Upper lobe of right lung (tissue), 1 donor: Measurements from ENCODE around the gene BHLHE23. TPM values are rescaled to one million over a fixed set of nuclear protein-coding genes. Genes with fewer than 3 reads are reported as not detected.

Experiments
- ATAC-seq: fragments of 200-7000 bp; cut with Tn5 transposase; one replicate; pipeline ENCODE4 v1.9.1; 2020; ENCODE audit warnings: mild to moderate bottlenecking, moderate library complexity
- DNase-seq: peaks from one replicate; pipeline ENCODE4 v3.0.0-alpha.2; 2020
- H3K27ac ChIP-seq: fragments of 200-600 bp; one replicate; pipeline ENCODE4 v1.8.0; 2022
- H3K27me3 ChIP-seq: fragments of 200-600 bp; one replicate; pipeline ENCODE4 v1.8.0; 2022; ENCODE audit warnings: mild to moderate bottlenecking
- H3K36me3 ChIP-seq: fragments of 200-600 bp; one replicate; pipeline ENCODE4 v1.8.0; 2022
- H3K4me1 ChIP-seq: fragments of 200-600 bp; one replicate; pipeline ENCODE4 v1.8.0; 2022
- H3K4me3 ChIP-seq: fragments of 200-600 bp; one replicate; pipeline ENCODE4 v1.8.0; 2022; ENCODE audit warnings: mild to moderate bottlenecking
- H3K9me3 ChIP-seq: fragments of 200-600 bp; one replicate; pipeline ENCODE4 v1.8.0; 2022
- CTCF ChIP-seq: fragments of 200-600 bp; IDR thresholded peaks from one replicate; pipeline ENCODE4 v1.8.0; 2022; ENCODE audit warnings: antibody characterized with exemption
- intact Hi-C: fragments of 100-400 bp; cut with DNase I; formaldehyde crosslinking; loops from one replicate; pipeline ENCODE4 v1.11.0; 2022
- total RNA-seq: library from RNA; stranded (reverse); fragmentation: NEBNext Ultra II Directional; extraction: Animal tissue kit (Norgen Biotek cat#: 25700); gene quantifications from one replicate; pipeline ENCODE4 v1.2.1, GENCODE V29; 2021
- donor health status: DM: no; HTN: yes; CAD: no; lungs with severe emphysema.

Gene BHLHE23
- total RNA-seq, 1 donor from 2014 or later: not detected

DNA sequence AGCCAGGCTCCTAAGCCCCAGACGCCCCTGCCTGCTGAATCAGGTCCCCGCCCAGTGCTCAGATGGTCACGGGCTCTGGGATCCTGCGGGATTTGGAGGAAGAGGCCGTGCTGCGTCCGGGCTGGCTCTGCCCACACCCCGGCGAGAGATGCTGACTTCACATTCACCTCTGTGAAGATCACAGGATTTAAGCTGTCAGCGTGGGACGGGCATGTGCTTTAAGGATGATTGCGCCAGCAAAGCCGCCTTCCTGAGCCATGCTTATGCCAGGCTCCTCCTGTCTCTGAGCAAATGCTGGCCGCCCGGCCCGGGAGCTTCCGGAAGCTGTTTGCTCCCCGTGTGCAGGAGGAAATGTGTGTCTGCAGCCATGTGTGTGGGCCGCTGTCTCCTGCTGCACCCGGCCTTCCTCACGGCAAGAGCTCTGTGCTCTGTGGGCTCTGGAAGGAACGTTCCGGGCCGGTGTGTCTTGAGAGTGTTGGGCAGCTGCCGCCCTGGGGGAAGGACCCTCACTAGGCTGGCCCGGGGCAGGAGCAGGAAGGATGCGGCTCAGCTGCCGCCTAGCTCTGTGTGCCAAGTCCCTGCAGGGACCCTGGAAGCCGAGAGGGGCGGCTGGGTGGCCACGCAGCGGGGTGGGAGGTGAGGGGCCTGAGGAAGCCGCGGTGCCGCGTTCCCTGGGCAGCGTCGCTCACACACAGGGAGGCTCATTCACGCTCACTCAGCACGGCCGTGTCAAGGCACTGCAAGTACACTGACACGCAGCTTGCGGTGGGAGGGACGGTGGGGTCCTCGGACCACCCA is 19.0 kb upstream of the BHLHE23 start:
- Histone ChIP-seq H3K27me3 (peaks cover 92% of the 10 kb centered on the region), H3K27ac (no peak overlapping the region), H3K4me3 (no peak overlapping the region), H3K9me3 (no peaks in the 10 kb centered on the region), H3K36me3 (no peaks in the 10 kb centered on the region), H3K4me1 (peaks cover 8% of the 10 kb centered on the region)
- ATAC-seq (peak; percentile 63), DNase-seq (peak; percentile 75)
- intact Hi-C loops: no loop called here
- no peak for TF ChIP-seq CTCF

GRCh38 chr20:63024573-63025392 is 18.0 kb upstream of the BHLHE23 start:
- Histone ChIP-seq H3K27me3 (peaks cover 83% of the 10 kb centered on the region), H3K36me3 (no peaks in the 10 kb centered on the region), H3K27ac (no peak overlapping the region), H3K4me1 (peaks cover 8% of the 10 kb centered on the region), H3K4me3 (no peak overlapping the region), H3K9me3 (no peaks in the 10 kb centered on the region)
- DNase-seq: peak; percentile 50
- no peak for ATAC-seq
- no peak for TF ChIP-seq CTCF
- intact Hi-C loops: no loop called here

DNA sequence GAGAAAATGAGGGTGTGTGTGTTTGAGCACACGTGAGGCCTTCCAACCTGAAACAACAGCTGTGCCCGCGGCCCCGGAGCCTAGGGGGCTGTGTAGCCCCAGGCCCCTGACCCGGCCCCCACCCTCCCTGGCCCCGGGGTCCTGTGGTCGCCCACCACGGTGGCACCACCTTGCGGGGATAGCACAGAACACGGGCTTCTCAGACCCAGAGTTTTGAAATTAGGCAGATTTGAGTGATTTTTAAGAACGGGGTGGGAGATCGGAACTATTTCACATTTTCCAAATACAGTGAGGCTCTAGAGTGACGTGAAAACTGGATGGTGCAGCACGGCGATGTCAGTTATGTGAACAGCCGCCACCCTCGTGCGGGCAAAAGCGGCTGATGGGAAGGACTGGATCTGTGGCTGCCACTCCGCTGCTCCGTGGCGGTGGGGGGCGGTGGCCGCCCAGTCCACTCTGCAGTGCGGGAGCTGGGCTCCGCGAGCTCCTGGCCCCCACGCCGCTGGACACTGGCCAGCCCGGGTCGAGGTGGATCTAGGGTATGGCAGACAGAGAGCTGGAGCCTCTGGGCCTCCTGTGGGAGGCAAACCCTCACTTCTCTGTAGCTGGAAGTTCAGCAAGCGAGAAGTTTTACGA is 17.3 kb upstream of the BHLHE23 start:
- TF ChIP-seq CTCF: no peak
- H3K4me1 ChIP-seq: peaks cover 8% of the 10 kb centered on the region
- peaks cover 77% of the 10 kb centered on the region for H3K27me3 ChIP-seq
- DNase-seq (peak; percentile 55), ATAC-seq (no peak)
- intact Hi-C loops: no loop called here
- no peaks in the 10 kb centered on the region for H3K36me3 ChIP-seq
- no peaks in the 10 kb centered on the region for H3K9me3 ChIP-seq
- H3K4me3 ChIP-seq: no peak overlapping the region
- H3K27ac ChIP-seq: no peak overlapping the region

- Histone ChIP-seq H3K36me3 (no peaks in the 10 kb centered on the region), H3K4me1 (peaks cover 8% of the 10 kb centered on the region), H3K27ac (no peak overlapping the region), H3K27me3 (peaks cover 73% of the 10 kb centered on the region), H3K4me3 (no peak overlapping the region), H3K9me3 (no peaks in the 10 kb centered on the region)
- intact Hi-C loops: no loop called here
- ATAC-seq (no peak), DNase-seq (peak; percentile 59)
- TF ChIP-seq CTCF: no peak
Measured at GRCh38 chr20:63023071-63023935, 16.5 kb upstream of the BHLHE23 start.

GRCh38 chr20:63022501-63022900 is 15.7 kb upstream of the BHLHE23 start:
- DNase-seq: peak; percentile 38
- no peak overlapping the region for H3K27ac ChIP-seq
- H3K36me3 ChIP-seq: no peaks in the 10 kb centered on the region
- H3K27me3 ChIP-seq: peaks cover 74% of the 10 kb centered on the region
- H3K4me3 ChIP-seq: no peak overlapping the region
- intact Hi-C loops: no loop called here
- no peaks in the 10 kb centered on the region for H3K9me3 ChIP-seq
- ATAC-seq: no peak
- H3K4me1 ChIP-seq: peaks cover 8% of the 10 kb centered on the region
- no peak for TF ChIP-seq CTCF
